ENCODE measurements around the gene PTGER1. TPM values are rescaled to one million over a fixed set of nuclear protein-coding genes. Genes with fewer than 3 reads are reported as not detected.

Gene PTGER1
- total and polyA plus RNA-seq, 2 of the 13 experiments (the other 11 are each of a cell fraction or from before 2014, with no cell fraction given) = 0.13 TPM; not detected in 1

DNA sequence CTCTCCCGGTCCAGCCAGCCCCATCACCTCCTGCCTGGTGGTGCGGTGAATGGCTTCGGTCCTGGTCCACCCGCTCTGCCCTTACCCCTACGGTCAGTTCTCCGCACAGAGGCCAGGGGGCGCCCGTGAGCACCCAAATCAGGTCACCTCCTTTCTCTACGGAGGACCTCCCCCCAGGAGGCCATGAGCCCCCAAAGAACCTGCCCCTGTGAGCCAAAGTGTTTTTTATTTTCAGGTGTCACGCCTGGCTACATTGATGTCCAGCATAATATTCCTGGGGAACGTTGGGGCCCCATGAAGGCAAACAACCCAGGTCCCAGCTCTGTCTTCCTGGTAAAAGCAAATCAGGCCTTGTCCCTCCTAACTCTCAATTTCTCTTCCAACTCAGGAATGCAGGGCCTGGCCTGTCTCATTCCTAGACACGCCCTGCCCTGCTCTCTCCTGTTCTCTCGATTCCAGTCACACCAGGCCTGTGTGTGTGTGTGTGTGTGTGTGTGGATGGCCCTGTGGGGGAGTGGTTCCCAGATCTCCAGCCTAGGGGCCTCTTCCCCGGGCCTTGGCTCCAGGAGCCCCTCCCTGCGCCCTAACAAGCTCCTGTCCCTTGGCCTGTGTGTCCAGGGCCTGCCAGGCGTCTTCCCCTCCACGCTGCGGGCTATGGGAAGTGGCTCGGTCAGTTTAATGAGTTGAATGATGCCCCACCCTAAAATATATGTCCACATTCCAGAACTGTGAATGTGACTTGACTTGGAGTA is 30.5 kb upstream of the PTGER1 start (continued):
- TF ChIP-seq, protein P1, sequence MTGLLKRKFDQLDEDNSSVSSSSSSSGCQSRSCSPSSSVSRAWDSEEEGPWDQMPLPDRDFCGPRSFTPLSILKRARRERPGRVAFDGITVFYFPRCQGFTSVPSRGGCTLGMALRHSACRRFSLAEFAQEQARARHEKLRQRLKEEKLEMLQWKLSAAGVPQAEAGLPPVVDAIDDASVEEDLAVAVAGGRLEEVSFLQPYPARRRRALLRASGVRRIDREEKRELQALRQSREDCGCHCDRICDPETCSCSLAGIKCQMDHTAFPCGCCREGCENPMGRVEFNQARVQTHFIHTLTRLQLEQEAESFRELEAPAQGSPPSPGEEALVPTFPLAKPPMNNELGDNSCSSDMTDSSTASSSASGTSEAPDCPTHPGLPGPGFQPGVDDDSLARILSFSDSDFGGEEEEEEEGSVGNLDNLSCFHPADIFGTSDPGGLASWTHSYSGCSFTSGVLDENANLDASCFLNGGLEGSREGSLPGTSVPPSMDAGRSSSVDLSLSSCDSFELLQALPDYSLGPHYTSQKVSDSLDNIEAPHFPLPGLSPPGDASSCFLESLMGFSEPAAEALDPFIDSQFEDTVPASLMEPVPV (CRISPR knock-in tag; IDR thresholded peaks at IDR 0.05) = no peak
- TF ChIP-seq MIER3 (CRISPR knock-in tag; IDR thresholded peaks at IDR 0.05; ENCODE audit: borderline replicate concordance) (peak; percentile 36; the same call in 1 of the 2 replicates), NR2F6 (IDR thresholded peaks at IDR 0.05) (no peak), NR2F6 (CRISPR knock-in tag; IDR thresholded peaks at IDR 0.05) (peak; percentile 28; the same call in 1 of the 2 replicates), ZNF891 (CRISPR knock-in tag; IDR thresholded peaks at IDR 0.05) (no peak), PHF21A (CRISPR knock-in tag; IDR thresholded peaks at IDR 0.05) (peak; percentile 34; the same call in 1 of the 2 replicates), CEBPG (CRISPR knock-in tag; IDR thresholded peaks at IDR 0.05) (no peak), SMC3 (IDR thresholded peaks at IDR 0.05; ENCODE audit: low read length) (peak; percentile 51), KLF16 (CRISPR knock-in tag; IDR thresholded peaks at IDR 0.05) (peak in 1 of 2 experiments; percentile 28; a peak in 1 of 4 replicates), RCOR2 (CRISPR knock-in tag; IDR thresholded peaks at IDR 0.05) (no peak), ZNF549 (CRISPR knock-in tag; IDR thresholded peaks at IDR 0.05) (no peak), SOX6 (IDR thresholded peaks at IDR 0.05) (no peak), SOX6 (CRISPR knock-in tag; IDR thresholded peaks at IDR 0.05) (peak; percentile 17; the same call in 1 of the 2 replicates), YY1 (IDR thresholded peaks at IDR 0.05; ENCODE audit: insufficient read depth, insufficient replicate concordance, low read depth, low read length) (no peak), SNAPC2 (CRISPR knock-in tag; IDR thresholded peaks at IDR 0.05) (no peak), PHF5A (CRISPR knock-in tag; IDR thresholded peaks at IDR 0.05; ENCODE audit: low read depth, unreplicated experiment) (no peak), REPIN1 (CRISPR knock-in tag; IDR thresholded peaks at IDR 0.05; ENCODE audit: borderline replicate concordance, low read depth) (no peak), TARDBP (CRISPR knock-in tag; IDR thresholded peaks at IDR 0.05) (0 out of 2 replicates have a peak, but pooled peaks have one; percentile 43), NBN (conservative IDR thresholded peaks at IDR 0.05) (no peak), FOSL2 (CRISPR knock-in tag; IDR thresholded peaks at IDR 0.05) (peak; percentile 16; the same call in 1 of the 2 replicates), ZBTB42 (CRISPR knock-in tag; IDR thresholded peaks at IDR 0.05) (no peak)
- TF ChIP-seq, protein P2, sequence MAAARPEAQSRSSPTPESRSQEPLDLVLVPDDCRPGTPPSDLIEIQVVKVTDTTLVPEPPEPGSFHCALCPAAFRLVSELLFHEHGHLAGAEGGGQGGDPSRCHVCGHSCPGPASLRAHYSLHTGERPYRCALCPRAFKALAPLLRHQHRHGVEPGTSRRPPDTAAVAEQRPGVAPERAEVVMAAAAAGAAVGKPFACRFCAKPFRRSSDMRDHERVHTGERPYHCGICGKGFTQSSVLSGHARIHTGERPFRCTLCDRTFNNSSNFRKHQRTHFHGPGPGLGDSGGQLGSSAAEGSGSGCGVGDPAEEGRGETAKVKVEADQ (CRISPR knock-in tag; IDR thresholded peaks at IDR 0.05; ENCODE audit: borderline replicate concordance) = no peak
- TF ChIP-seq, protein P3, sequence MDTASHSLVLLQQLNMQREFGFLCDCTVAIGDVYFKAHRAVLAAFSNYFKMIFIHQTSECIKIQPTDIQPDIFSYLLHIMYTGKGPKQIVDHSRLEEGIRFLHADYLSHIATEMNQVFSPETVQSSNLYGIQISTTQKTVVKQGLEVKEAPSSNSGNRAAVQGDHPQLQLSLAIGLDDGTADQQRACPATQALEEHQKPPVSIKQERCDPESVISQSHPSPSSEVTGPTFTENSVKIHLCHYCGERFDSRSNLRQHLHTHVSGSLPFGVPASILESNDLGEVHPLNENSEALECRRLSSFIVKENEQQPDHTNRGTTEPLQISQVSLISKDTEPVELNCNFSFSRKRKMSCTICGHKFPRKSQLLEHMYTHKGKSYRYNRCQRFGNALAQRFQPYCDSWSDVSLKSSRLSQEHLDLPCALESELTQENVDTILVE (CRISPR knock-in tag; IDR thresholded peaks at IDR 0.05) = no peak
- TF ChIP-seq, protein P4, sequence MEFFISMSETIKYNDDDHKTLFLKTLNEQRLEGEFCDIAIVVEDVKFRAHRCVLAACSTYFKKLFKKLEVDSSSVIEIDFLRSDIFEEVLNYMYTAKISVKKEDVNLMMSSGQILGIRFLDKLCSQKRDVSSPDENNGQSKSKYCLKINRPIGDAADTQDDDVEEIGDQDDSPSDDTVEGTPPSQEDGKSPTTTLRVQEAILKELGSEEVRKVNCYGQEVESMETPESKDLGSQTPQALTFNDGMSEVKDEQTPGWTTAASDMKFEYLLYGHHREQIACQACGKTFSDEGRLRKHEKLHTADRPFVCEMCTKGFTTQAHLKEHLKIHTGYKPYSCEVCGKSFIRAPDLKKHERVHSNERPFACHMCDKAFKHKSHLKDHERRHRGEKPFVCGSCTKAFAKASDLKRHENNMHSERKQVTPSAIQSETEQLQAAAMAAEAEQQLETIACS (CRISPR knock-in tag; IDR thresholded peaks at IDR 0.05) = no peak
- TF ChIP-seq, protein P5, sequence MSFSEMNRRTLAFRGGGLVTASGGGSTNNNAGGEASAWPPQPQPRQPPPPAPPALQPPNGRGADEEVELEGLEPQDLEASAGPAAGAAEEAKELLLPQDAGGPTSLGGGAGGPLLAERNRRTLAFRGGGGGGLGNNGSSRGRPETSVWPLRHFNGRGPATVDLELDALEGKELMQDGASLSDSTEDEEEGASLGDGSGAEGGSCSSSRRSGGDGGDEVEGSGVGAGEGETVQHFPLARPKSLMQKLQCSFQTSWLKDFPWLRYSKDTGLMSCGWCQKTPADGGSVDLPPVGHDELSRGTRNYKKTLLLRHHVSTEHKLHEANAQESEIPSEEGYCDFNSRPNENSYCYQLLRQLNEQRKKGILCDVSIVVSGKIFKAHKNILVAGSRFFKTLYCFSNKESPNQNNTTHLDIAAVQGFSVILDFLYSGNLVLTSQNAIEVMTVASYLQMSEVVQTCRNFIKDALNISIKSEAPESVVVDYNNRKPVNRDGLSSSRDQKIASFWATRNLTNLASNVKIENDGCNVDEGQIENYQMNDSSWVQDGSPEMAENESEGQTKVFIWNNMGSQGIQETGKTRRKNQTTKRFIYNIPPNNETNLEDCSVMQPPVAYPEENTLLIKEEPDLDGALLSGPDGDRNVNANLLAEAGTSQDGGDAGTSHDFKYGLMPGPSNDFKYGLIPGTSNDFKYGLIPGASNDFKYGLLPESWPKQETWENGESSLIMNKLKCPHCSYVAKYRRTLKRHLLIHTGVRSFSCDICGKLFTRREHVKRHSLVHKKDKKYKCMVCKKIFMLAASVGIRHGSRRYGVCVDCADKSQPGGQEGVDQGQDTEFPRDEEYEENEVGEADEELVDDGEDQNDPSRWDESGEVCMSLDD (CRISPR knock-in tag; IDR thresholded peaks at IDR 0.05; ENCODE audit: borderline replicate concordance) = peak; percentile 50; the same call in 1 of the 2 replicates
